ENCODE results near the gene HIRA.

GRCh38 chr22:19454156-19454555 is 22.6 kb upstream of the HIRA start:
- TF ChIP-seq RAD21 (IDR thresholded peaks at IDR 0.05; ENCODE audit: low read depth) (no peak), YY1 (IDR thresholded peaks at IDR 0.05; ENCODE audit: low read depth) (no peak), EP300 (IDR thresholded peaks at IDR 0.05; ENCODE audit: borderline replicate concordance) (no peak), TCF12 (IDR thresholded peaks at IDR 0.05; ENCODE audit: low read depth) (no peak), CEBPB (IDR thresholded peaks at IDR 0.05) (no peak), EGR1 (IDR thresholded peaks at IDR 0.05) (no peak), TAF1 (IDR thresholded peaks at IDR 0.05; ENCODE audit: low read depth) (no peak), ZBTB7A (IDR thresholded peaks at IDR 0.05; ENCODE audit: low read depth) (no peak)
- TF ChIP-seq, protein P1, sequence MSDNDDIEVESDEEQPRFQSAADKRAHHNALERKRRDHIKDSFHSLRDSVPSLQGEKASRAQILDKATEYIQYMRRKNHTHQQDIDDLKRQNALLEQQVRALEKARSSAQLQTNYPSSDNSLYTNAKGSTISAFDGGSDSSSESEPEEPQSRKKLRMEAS (IDR thresholded peaks at IDR 0.05), result no peak

Data from Ishikawa (cell line).